GM23338 (cell line): ENCODE data around the gene MARCHF9. TPM values are rescaled to one million over a fixed set of nuclear protein-coding genes. Genes with fewer than 3 reads are reported as not detected.

Experiments
- ATAC-seq: fragments of 200-7000 bp; cut with Tn5 transposase; 3 replicates; pipeline ENCODE4 v1.9.1; 2020
- DNase-seq: peaks from one replicate; pipeline ENCODE4 v3.0.0-alpha.2; 2015; ENCODE audit warnings: low spot score
- H2AFZ ChIP-seq: fragments of 200-600 bp; sonication (generic); 2 replicates; pipeline ENCODE4 v1.8.0; 2016; ENCODE audit warnings: antibody characterized with exemption, mild to moderate bottlenecking, moderate library complexity
- H3F3A ChIP-seq: fragments of 200-600 bp; sonication (generic); replicated peaks from 2 replicates; pipeline ENCODE4 v1.8.0; 2017; ENCODE audit warnings: antibody characterized with exemption, mixed run types, low read depth
- H3K27ac ChIP-seq: fragments of 200-600 bp; sonication (generic); 2 replicates; pipeline ENCODE4 v1.6.1; 2016; ENCODE audit warnings: low read depth
- H3K27me3 ChIP-seq: fragments of 200-600 bp; sonication (generic); 2 replicates; pipeline ENCODE4 v1.8.0; 2016; ENCODE audit warnings: mild to moderate bottlenecking, mixed run types, moderate library complexity; ENCODE audit not compliant: insufficient read depth
- H3K36me3 ChIP-seq: fragments of 200-600 bp; sonication (generic); 2 replicates; pipeline ENCODE4 v1.8.0; 2016; ENCODE audit warnings: mild to moderate bottlenecking; ENCODE audit not compliant: insufficient read depth
- H3K4me1 ChIP-seq: fragments of 200-600 bp; sonication (generic); 2 replicates; pipeline ENCODE4 v1.8.0; 2016; ENCODE audit warnings: mild to moderate bottlenecking, moderate library complexity; ENCODE audit not compliant: insufficient read depth
- H3K4me2 ChIP-seq: fragments of 200-600 bp; sonication (generic); 2 replicates; pipeline ENCODE4 v1.7.1; 2017; ENCODE audit warnings: mixed run types
- H3K4me3 ChIP-seq: fragments of 200-600 bp; sonication (generic); 2 replicates; pipeline ENCODE4 v1.6.1; 2016; ENCODE audit warnings: mixed run types
- H3K79me2 ChIP-seq: fragments of 200-600 bp; sonication (generic); replicated peaks from 2 replicates; pipeline ENCODE4 v1.8.0; 2017; ENCODE audit warnings: mild to moderate bottlenecking; ENCODE audit not compliant: insufficient read depth
- H3K9me2 ChIP-seq: fragments of 200-600 bp; sonication (generic); 2 replicates; pipeline ENCODE4 v1.8.0; 2017; ENCODE audit not compliant: insufficient read depth
- H4K20me1 ChIP-seq: fragments of 200-600 bp; sonication (generic); replicated peaks from 2 replicates; pipeline ENCODE4 v1.8.0; 2017; ENCODE audit warnings: mild to moderate bottlenecking; ENCODE audit not compliant: insufficient read depth
- H3K27ac Mint-ChIP-seq: 2 replicates; pipeline ENCODE4 v1.8.0; 2020; ENCODE audit warnings: inconsistent platforms, mild to moderate bottlenecking, moderate library complexity, mixed read lengths
- H3K27me3 Mint-ChIP-seq: 3 replicates; pipeline ENCODE4 v1.8.0; 2022; ENCODE audit warnings: low read depth, mild to moderate bottlenecking, moderate library complexity, mixed read lengths, inconsistent platforms; ENCODE audit not compliant: insufficient read depth, poor library complexity
- H3K36me3 Mint-ChIP-seq: 3 replicates; pipeline ENCODE4 v1.8.0; 2021; ENCODE audit warnings: low read depth, mild to moderate bottlenecking, inconsistent platforms, moderate library complexity, mixed read lengths
- H3K4me1 Mint-ChIP-seq: 3 replicates; pipeline ENCODE4 v1.8.0; 2020; ENCODE audit warnings: mild to moderate bottlenecking, inconsistent platforms, mixed read lengths
- H3K4me3 Mint-ChIP-seq: 3 replicates; pipeline ENCODE4 v1.8.0; 2021; ENCODE audit warnings: moderate library complexity, mild to moderate bottlenecking, inconsistent platforms, mixed read lengths
- H3K9me3 Mint-ChIP-seq: 3 replicates; pipeline ENCODE4 v1.8.0; 2020; ENCODE audit warnings: moderate library complexity, mild to moderate bottlenecking, inconsistent platforms, mixed read lengths
- CREB1 ChIP-seq: fragments of 250-450 bp; sonication (Bioruptor Pico); IDR thresholded peaks from 2 replicates; pipeline ENCODE4 v1.5.0; 2020; ENCODE audit warnings: low read depth, mild to moderate bottlenecking, moderate library complexity
- EZH2 ChIP-seq: fragments of 200-600 bp; sonication (generic); IDR thresholded peaks from one replicate; pipeline ENCODE4 v1.8.0; 2017; ENCODE audit warnings: antibody characterized with exemption, mild to moderate bottlenecking, low read depth; ENCODE audit not compliant: unreplicated experiment
- JUNB ChIP-seq: IDR thresholded peaks from one replicate; pipeline ENCODE4 v1.6.1; 2016; ENCODE audit warnings: antibody characterized with exemption; ENCODE audit not compliant: unreplicated experiment
- POLR2AphosphoS5 ChIP-seq: IDR thresholded peaks from 2 replicates; pipeline ENCODE4 v1.6.1; 2016; ENCODE audit warnings: antibody characterized with exemption, low read depth
- ZNF331 ChIP-seq: fragments of 250-450 bp; sonication (Bioruptor Pico); IDR thresholded peaks from 2 replicates; pipeline ENCODE4 v1.5.0; 2020; ENCODE audit warnings: low read depth, mild to moderate bottlenecking, moderate library complexity
- polyA plus RNA-seq: library from polyadenylated mRNA; unstranded; fragments of >200 nt; fragmentation: Nextera tagmentation; extraction: Ambion mirVana; gene quantifications from 2 replicates; pipeline ENCODE4 v1.2.1, GENCODE V29; 2016
- total RNA-seq: library from RNA; depleted of rRNA; stranded (reverse); fragments of >200 nt; shearing (Covaris generic); gene quantifications from 2 replicates; pipeline ENCODE4 v1.2.3, GENCODE V29; 2014
- TF ChIP-seq, protein P1 (sequence below): IDR thresholded peaks from 2 replicates; pipeline ENCODE4 v1.6.1; 2016; ENCODE audit warnings: antibody characterized with exemption
- TF ChIP-seq, protein P2 (sequence below): IDR thresholded peaks from one replicate; pipeline ENCODE4 v1.6.1; 2018; ENCODE audit warnings: antibody characterized with exemption; ENCODE audit not compliant: unreplicated experiment

The MARCHF9 gene
- total and polyA plus RNA-seq, 2 experiments from 2014 or later, result 2.9 to 3.3 TPM

DNA sequence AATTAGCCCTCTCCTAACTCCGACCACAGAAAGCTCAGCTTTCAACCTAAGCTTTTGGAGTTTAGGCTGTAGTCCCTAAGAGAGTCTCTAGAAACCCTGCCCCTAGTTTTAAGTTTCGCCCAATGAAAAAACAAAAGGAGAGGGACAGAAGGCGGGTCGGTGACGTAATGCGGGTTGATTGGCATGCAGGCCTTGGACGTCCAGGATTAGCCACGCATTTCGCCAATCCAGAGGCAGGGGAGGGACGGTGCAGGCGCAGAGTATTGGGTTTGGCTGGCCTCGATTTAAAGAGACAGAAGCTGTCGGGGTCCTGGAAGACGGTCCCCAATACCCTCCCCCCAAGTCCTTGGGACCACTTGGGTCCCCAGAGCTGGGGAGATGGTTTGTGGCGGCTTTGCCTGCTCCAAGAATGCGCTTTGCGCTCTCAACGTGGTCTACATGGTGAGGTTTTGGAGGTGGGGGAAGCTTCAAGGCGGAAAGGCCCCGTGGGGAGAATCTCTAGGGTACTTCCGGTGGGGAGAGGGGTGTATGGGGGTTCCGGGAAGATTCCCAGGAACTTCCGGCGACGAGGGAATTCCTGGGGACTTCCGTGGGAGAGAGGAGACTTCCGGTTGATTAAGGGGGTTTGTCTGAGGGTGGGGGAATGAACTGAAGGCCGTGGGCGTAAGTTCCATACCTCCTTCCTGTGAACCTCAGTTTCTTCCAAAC, 10.0 kb upstream of the MARCHF9 start, which contains the start of gene TSPAN31:
Gene TSPAN31, plus strand, starts transcription at position 263 of the 708 bp plus-strand sequence. Its CDS starts 116 bp downstream, at position 379.
- peaks cover 42% of the 10 kb centered on the region for H3K36me3 Mint-ChIP-seq
- Histone ChIP-seq H2AFZ (no peak within 1 kb of the TSS), H3F3A (peaks cover 35% of the 10 kb centered on the region), H3K36me3 (peaks cover 19% of the 10 kb centered on the region), H3K4me2 (peak within 1 kb of the TSS; percentile 80), H3K4me3 (peak within 1 kb of the TSS; percentile 67), H3K79me2 (peaks cover 6% of the 10 kb centered on the region; the same call in 1 of the 2 replicates), H3K27me3 (peaks cover 40% of the 10 kb centered on the region), H4K20me1 (no peaks in the 10 kb centered on the region; the same call in 1 of the 2 replicates), H3K9me2 (no peaks in the 10 kb centered on the region), H3K27ac (peak within 1 kb of the TSS; percentile 91), H3K4me1 (peaks cover 3% of the 10 kb centered on the region; the same call in 1 of the 2 replicates)
- peak within 1 kb of the TSS; percentile 93 for H3K4me3 Mint-ChIP-seq
- peaks cover 13% of the 10 kb centered on the region for H3K4me1 Mint-ChIP-seq
- TF ChIP-seq JUNB (no peak), POLR2AphosphoS5 (peak; percentile 67), CREB1 (CRISPR knock-in tag) (peak; percentile 55), ZNF331 (CRISPR knock-in tag) (no peak)
- TF ChIP-seq, protein P1, sequence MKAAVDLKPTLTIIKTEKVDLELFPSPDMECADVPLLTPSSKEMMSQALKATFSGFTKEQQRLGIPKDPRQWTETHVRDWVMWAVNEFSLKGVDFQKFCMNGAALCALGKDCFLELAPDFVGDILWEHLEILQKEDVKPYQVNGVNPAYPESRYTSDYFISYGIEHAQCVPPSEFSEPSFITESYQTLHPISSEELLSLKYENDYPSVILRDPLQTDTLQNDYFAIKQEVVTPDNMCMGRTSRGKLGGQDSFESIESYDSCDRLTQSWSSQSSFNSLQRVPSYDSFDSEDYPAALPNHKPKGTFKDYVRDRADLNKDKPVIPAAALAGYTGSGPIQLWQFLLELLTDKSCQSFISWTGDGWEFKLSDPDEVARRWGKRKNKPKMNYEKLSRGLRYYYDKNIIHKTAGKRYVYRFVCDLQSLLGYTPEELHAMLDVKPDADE, result peak; percentile 62; the same call in 1 of the 2 replicates
- TF ChIP-seq, protein P2, sequence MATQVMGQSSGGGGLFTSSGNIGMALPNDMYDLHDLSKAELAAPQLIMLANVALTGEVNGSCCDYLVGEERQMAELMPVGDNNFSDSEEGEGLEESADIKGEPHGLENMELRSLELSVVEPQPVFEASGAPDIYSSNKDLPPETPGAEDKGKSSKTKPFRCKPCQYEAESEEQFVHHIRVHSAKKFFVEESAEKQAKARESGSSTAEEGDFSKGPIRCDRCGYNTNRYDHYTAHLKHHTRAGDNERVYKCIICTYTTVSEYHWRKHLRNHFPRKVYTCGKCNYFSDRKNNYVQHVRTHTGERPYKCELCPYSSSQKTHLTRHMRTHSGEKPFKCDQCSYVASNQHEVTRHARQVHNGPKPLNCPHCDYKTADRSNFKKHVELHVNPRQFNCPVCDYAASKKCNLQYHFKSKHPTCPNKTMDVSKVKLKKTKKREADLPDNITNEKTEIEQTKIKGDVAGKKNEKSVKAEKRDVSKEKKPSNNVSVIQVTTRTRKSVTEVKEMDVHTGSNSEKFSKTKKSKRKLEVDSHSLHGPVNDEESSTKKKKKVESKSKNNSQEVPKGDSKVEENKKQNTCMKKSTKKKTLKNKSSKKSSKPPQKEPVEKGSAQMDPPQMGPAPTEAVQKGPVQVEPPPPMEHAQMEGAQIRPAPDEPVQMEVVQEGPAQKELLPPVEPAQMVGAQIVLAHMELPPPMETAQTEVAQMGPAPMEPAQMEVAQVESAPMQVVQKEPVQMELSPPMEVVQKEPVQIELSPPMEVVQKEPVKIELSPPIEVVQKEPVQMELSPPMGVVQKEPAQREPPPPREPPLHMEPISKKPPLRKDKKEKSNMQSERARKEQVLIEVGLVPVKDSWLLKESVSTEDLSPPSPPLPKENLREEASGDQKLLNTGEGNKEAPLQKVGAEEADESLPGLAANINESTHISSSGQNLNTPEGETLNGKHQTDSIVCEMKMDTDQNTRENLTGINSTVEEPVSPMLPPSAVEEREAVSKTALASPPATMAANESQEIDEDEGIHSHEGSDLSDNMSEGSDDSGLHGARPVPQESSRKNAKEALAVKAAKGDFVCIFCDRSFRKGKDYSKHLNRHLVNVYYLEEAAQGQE, result no peak
- H3K27me3 Mint-ChIP-seq, result peaks cover 39% of the 10 kb centered on the region
- DNase-seq, result peak; percentile 99
- no peaks in the 10 kb centered on the region; the same call in 2 of the 3 replicates for H3K9me3 Mint-ChIP-seq
- peak; percentile 89 for ATAC-seq
- H3K27ac Mint-ChIP-seq, result peak within 1 kb of the TSS; percentile 99

DNA sequence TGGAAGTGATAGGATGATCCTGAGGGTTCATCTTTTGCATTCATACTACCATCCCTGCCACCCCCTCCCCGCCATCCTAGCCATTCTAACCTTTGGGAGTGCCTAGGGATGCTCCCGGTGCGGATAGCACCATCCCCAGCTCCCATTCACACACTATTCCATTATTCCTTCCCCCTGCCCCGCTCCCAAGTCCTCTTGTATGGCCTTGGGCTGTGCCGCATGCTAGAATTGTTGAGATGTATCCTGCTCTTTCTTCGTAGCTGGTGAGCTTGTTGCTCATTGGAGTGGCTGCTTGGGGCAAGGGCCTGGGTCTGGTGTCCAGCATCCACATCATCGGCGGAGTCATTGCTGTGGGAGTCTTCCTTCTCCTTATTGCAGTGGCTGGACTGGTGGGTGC, 9.4 kb upstream of the MARCHF9 start:
- Histone ChIP-seq H3K27me3 (peaks cover 35% of the 10 kb centered on the region), H2AFZ (no peak overlapping the region), H3K4me2 (peak overlapping the region; percentile 80), H3F3A (peaks cover 35% of the 10 kb centered on the region), H3K4me1 (peaks cover 3% of the 10 kb centered on the region; the same call in 1 of the 2 replicates), H3K36me3 (peaks cover 19% of the 10 kb centered on the region), H3K79me2 (peaks cover 11% of the 10 kb centered on the region), H3K9me2 (no peaks in the 10 kb centered on the region), H4K20me1 (no peaks in the 10 kb centered on the region; the same call in 1 of the 2 replicates), H3K27ac (peak overlapping the region; percentile 68; the same call in 1 of the 2 replicates), H3K4me3 (peak overlapping the region; percentile 67)
- DNase-seq (no peak), ATAC-seq (peak; percentile 22)
- Mint-ChIP-seq H3K27me3 (peaks cover 33% of the 10 kb centered on the region), H3K9me3 (no peaks in the 10 kb centered on the region; the same call in 2 of the 3 replicates), H3K4me3 (peak overlapping the region; percentile 93), H3K27ac (peak overlapping the region; percentile 99), H3K36me3 (peaks cover 48% of the 10 kb centered on the region), H3K4me1 (peaks cover 14% of the 10 kb centered on the region)
- TF ChIP-seq, protein P1, result no peak
- TF ChIP-seq POLR2AphosphoS5 (peak; percentile 21; the same call in 1 of the 2 replicates), EZH2 (no peak)
